Astrocyte (in vitro differentiated cells and primary cell): Measurements from ENCODE around the gene WDR19. TPM values are rescaled to one million over a fixed set of nuclear protein-coding genes. Genes with fewer than 3 reads are reported as not detected.

Experiments used
- DNase-seq: peaks from one replicate; pipeline ENCODE4 v3.0.0-alpha.2; 2010; ENCODE audit warnings: low read depth
- FAIRE-seq: peaks from 2 replicates; lab custom pipeline; 2011; peaks lifted over from hg19 to GRCh38; lab: Jason Lieb, UNC
- H2AFZ ChIP-seq: 2 replicates; pipeline ENCODE4 v1.6.0; 2012; ENCODE audit warnings: low read depth, low read length, inconsistent platforms
- H3K27ac ChIP-seq: 2 replicates; pipeline ENCODE4 v1.5.1; 2011; ENCODE audit warnings: low read depth, low read length, inconsistent platforms
- H3K27me3 ChIP-seq: 2 replicates; pipeline ENCODE4 v1.6.0; 2011; ENCODE audit warnings: low read length, inconsistent platforms; ENCODE audit not compliant: insufficient read depth
- H3K36me3 ChIP-seq: 2 replicates; pipeline ENCODE4 v1.5.1; 2011; ENCODE audit warnings: low read length, inconsistent platforms; ENCODE audit not compliant: insufficient read depth
- H3K4me1 ChIP-seq: 2 replicates; pipeline ENCODE4 v1.5.1; 2011; ENCODE audit warnings: low read length, inconsistent platforms; ENCODE audit not compliant: insufficient read depth
- H3K4me2 ChIP-seq: 2 replicates; pipeline ENCODE4 v1.6.0; 2012; ENCODE audit warnings: low read length, inconsistent platforms
- H3K4me3 ChIP-seq: 2 replicates; pipeline ENCODE4 v1.5.1; 2011; ENCODE audit warnings: low read depth, mild to moderate bottlenecking, low read length, inconsistent platforms; ENCODE audit not compliant: insufficient read depth
- H3K79me2 ChIP-seq: 2 replicates; pipeline ENCODE4 v1.6.0; 2012; ENCODE audit warnings: mild to moderate bottlenecking, low read length, inconsistent platforms; ENCODE audit not compliant: insufficient read depth
- H3K9ac ChIP-seq: 2 replicates; pipeline ENCODE4 v1.6.0; 2012; ENCODE audit warnings: mild to moderate bottlenecking, low read length, inconsistent platforms
- H3K9me3 ChIP-seq: 2 replicates; pipeline ENCODE4 v1.5.1; 2012; ENCODE audit warnings: low read depth, mild to moderate bottlenecking, low read length, inconsistent platforms; ENCODE audit not compliant: insufficient read depth
- H4K20me1 ChIP-seq: 2 replicates; pipeline ENCODE4 v1.6.0; 2012; ENCODE audit warnings: low read length, inconsistent platforms; ENCODE audit not compliant: insufficient read depth
- H3K27ac Mint-ChIP-seq: one replicate; pipeline ENCODE4 v1.8.0; 2021; ENCODE audit warnings: mild to moderate bottlenecking, mixed read lengths; ENCODE audit not compliant: unreplicated experiment
- H3K27me3 Mint-ChIP-seq: one replicate; pipeline ENCODE4 v1.8.0; 2021; ENCODE audit warnings: low read depth, mixed read lengths; ENCODE audit not compliant: unreplicated experiment
- H3K36me3 Mint-ChIP-seq: one replicate; pipeline ENCODE4 v1.8.0; 2021; ENCODE audit warnings: low read depth, mixed read lengths; ENCODE audit not compliant: unreplicated experiment
- H3K4me1 Mint-ChIP-seq: one replicate; pipeline ENCODE4 v1.8.0; 2021; ENCODE audit warnings: low read depth, mixed read lengths; ENCODE audit not compliant: unreplicated experiment
- H3K4me3 Mint-ChIP-seq: one replicate; pipeline ENCODE4 v1.8.0; 2021; ENCODE audit warnings: mild to moderate bottlenecking, moderate library complexity, mixed read lengths; ENCODE audit not compliant: unreplicated experiment
- H3K9me3 Mint-ChIP-seq: one replicate; pipeline ENCODE4 v1.8.0; 2021; ENCODE audit warnings: mild to moderate bottlenecking, mixed read lengths; ENCODE audit not compliant: unreplicated experiment
- CTCF ChIP-seq: IDR thresholded peaks from 2 replicates; pipeline ENCODE4 v1.5.1; 2011; ENCODE audit warnings: low read depth, mild to moderate bottlenecking, inconsistent platforms, low read length, moderate library complexity; ENCODE audit not compliant: insufficient read depth
- EZH2 ChIP-seq: IDR thresholded peaks from 2 replicates; pipeline ENCODE4 v1.6.1; 2012; ENCODE audit warnings: mild to moderate bottlenecking, low read length, inconsistent platforms; ENCODE audit not compliant: insufficient read depth
- total RNA-seq: library from RNA; stranded (reverse); gene quantifications from 2 replicates; pipeline ENCODE4 v1.2.1, GENCODE V29; 2021

Gene WDR19
- total RNA-seq, 1 donor from 2014 or later: 18.0 TPM

DNA sequence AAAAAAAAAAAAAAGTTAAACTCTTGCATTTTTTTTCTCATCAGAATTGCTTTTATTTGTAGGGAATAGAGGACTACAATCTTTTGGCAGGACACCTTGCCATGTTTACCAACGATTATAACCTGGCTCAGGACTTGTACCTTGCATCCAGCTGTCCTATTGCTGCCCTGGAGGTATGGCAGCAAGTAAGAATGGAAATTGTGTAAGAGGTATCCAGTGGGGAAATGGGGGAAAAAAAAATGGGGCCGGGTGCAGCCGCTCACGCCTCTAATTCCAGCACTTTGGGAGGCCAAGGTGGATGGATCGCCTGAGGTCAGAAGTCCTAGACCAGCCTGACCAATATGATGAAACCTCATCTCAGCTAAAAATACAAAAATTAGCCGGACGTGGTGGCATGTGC is 49.8 kb downstream of the WDR19 start:
- Histone ChIP-seq H3K4me3 (no peak overlapping the region), H3K36me3 (no peaks in the 10 kb centered on the region), H3K79me2 (no peaks in the 10 kb centered on the region), H3K27me3 (no peaks in the 10 kb centered on the region), H3K9ac (no peak overlapping the region), H3K4me1 (no peaks in the 10 kb centered on the region), H4K20me1 (no peaks in the 10 kb centered on the region), H3K27ac (no peak overlapping the region), H3K9me3 (no peaks in the 10 kb centered on the region), H3K4me2 (no peak overlapping the region), H2AFZ (no peak overlapping the region)
- H3K4me3 Mint-ChIP-seq: no peak overlapping the region
- no peak overlapping the region for H3K27ac Mint-ChIP-seq
- no peaks in the 10 kb centered on the region for H3K27me3 Mint-ChIP-seq
- peaks cover 3% of the 10 kb centered on the region for H3K36me3 Mint-ChIP-seq
- FAIRE-seq (no peak), DNase-seq (no peak)
- TF ChIP-seq EZH2: no peak
- H3K9me3 Mint-ChIP-seq: no peaks in the 10 kb centered on the region
- peaks cover 3% of the 10 kb centered on the region for H3K4me1 Mint-ChIP-seq

GRCh38 chr4:39233114-39233513 is 50.8 kb downstream of the WDR19 start:
- no peak for TF ChIP-seq EZH2
- TF ChIP-seq CTCF: no peak

GRCh38 chr4:39233783-39234182 is 51.5 kb downstream of the WDR19 start:
- H3K4me3 ChIP-seq: no peak overlapping the region
- DNase-seq: no peak
- no peak for FAIRE-seq
- no peaks in the 10 kb centered on the region for H3K9me3 ChIP-seq
- Mint-ChIP-seq H3K4me3 (no peak overlapping the region), H3K4me1 (peaks cover 1% of the 10 kb centered on the region), H3K27ac (no peak overlapping the region), H3K36me3 (peaks cover 10% of the 10 kb centered on the region), H3K27me3 (no peaks in the 10 kb centered on the region), H3K9me3 (no peaks in the 10 kb centered on the region)
- no peak for TF ChIP-seq EZH2
- TF ChIP-seq CTCF: no peak
- no peak overlapping the region for H3K27ac ChIP-seq
- H2AFZ ChIP-seq: no peak overlapping the region
- H3K4me2 ChIP-seq: no peak overlapping the region
- no peak overlapping the region for H3K9ac ChIP-seq
- H3K27me3 ChIP-seq: no peaks in the 10 kb centered on the region
- no peaks in the 10 kb centered on the region for H4K20me1 ChIP-seq
- H3K79me2 ChIP-seq: no peaks in the 10 kb centered on the region
- no peaks in the 10 kb centered on the region for H3K4me1 ChIP-seq
- no peaks in the 10 kb centered on the region for H3K36me3 ChIP-seq

More at GRCh38 chr4:39233114-39233513, 50.8 kb downstream of the WDR19 start:
- H3K27ac ChIP-seq: no peak overlapping the region
- FAIRE-seq (no peak), DNase-seq (no peak)
- H4K20me1 ChIP-seq: no peaks in the 10 kb centered on the region
- H2AFZ ChIP-seq: no peak overlapping the region
- H3K79me2 ChIP-seq: no peaks in the 10 kb centered on the region
- H3K4me2 ChIP-seq: no peak overlapping the region
- H3K4me1 ChIP-seq: no peaks in the 10 kb centered on the region
- H3K27me3 ChIP-seq: no peaks in the 10 kb centered on the region
- Mint-ChIP-seq H3K27ac (no peak overlapping the region), H3K4me1 (peaks cover 1% of the 10 kb centered on the region), H3K9me3 (no peaks in the 10 kb centered on the region), H3K36me3 (peaks cover 10% of the 10 kb centered on the region), H3K27me3 (no peaks in the 10 kb centered on the region), H3K4me3 (no peak overlapping the region)
- H3K9ac ChIP-seq: no peak overlapping the region
- H3K36me3 ChIP-seq: no peaks in the 10 kb centered on the region
- no peaks in the 10 kb centered on the region for H3K9me3 ChIP-seq
- no peak overlapping the region for H3K4me3 ChIP-seq
